DND-41 (cell line): Measurements from ENCODE around the gene GLCE.

Experiments
- ATAC-seq: fragments of 200-7000 bp; cut with Tn5 transposase; 3 replicates; pipeline ENCODE4 v1.9.1; 2021; ENCODE audit warnings: low read depth; ENCODE audit not compliant: insufficient read depth
- DNase-seq: peaks from one replicate; pipeline ENCODE4 v3.0.0-alpha.2; 2020
- H2AFZ ChIP-seq: 2 replicates; pipeline ENCODE4 v1.6.0; 2012; ENCODE audit warnings: low read depth, low read length
- H3K27ac ChIP-seq: 2 replicates; pipeline ENCODE4 v1.5.1; 2012; ENCODE audit warnings: low read length, inconsistent platforms
- H3K27me3 ChIP-seq: fragments of 200-600 bp; sonication (generic); 2 replicates; pipeline ENCODE4 v1.6.0; 2012; ENCODE audit warnings: low read length, mild to moderate bottlenecking, inconsistent platforms; ENCODE audit not compliant: insufficient read depth, poor library complexity
- H3K36me3 ChIP-seq: 2 replicates; pipeline ENCODE4 v1.5.1; 2012; ENCODE audit warnings: low read length, inconsistent platforms; ENCODE audit not compliant: insufficient read depth
- H3K4me1 ChIP-seq: 2 replicates; pipeline ENCODE4 v1.5.1; 2012; ENCODE audit warnings: mild to moderate bottlenecking, low read length; ENCODE audit not compliant: insufficient read depth
- H3K4me2 ChIP-seq: 2 replicates; pipeline ENCODE4 v1.6.0; 2012; ENCODE audit warnings: mild to moderate bottlenecking, moderate library complexity, low read length, inconsistent platforms; ENCODE audit not compliant: insufficient read depth
- H3K4me3 ChIP-seq, 2 experiments: fragments of 200-600 bp in 1 of 2; shearing (Covaris generic) in 1 of 2; 2 replicates each; pipeline ENCODE4 v1.5.1; 2012 to 2016; ENCODE audit warnings: inconsistent platforms in 2 of 2, low read length in 2 of 2, mild to moderate bottlenecking in 2 of 2, low read depth in 1 of 2, moderate library complexity in 1 of 2
- H3K79me2 ChIP-seq: 2 replicates; pipeline ENCODE4 v1.6.0; 2012; ENCODE audit warnings: low read length, inconsistent platforms; ENCODE audit not compliant: insufficient read depth
- H3K9ac ChIP-seq: 2 replicates; pipeline ENCODE4 v1.6.0; 2012; ENCODE audit warnings: low read depth, mild to moderate bottlenecking, inconsistent platforms, low read length, moderate library complexity
- H3K9me3 ChIP-seq: 2 replicates; pipeline ENCODE4 v1.5.1; 2012; ENCODE audit warnings: low read length, moderate library complexity, mild to moderate bottlenecking, inconsistent platforms; ENCODE audit not compliant: insufficient read depth, severe bottlenecking
- H4K20me1 ChIP-seq: 2 replicates; pipeline ENCODE4 v1.6.0; 2012; ENCODE audit warnings: low read length; ENCODE audit not compliant: insufficient read depth
- CTCF ChIP-seq: IDR thresholded peaks from 2 replicates; pipeline ENCODE4 v1.5.1; 2012; ENCODE audit warnings: borderline replicate concordance, low read length, moderate library complexity, mild to moderate bottlenecking; ENCODE audit not compliant: poor library complexity, severe bottlenecking; ENCODE audit errors: extremely low read depth
- EZH2 ChIP-seq: IDR thresholded peaks from 3 replicates; pipeline ENCODE4 v1.6.1; 2012; ENCODE audit warnings: borderline replicate concordance, low read depth, mild to moderate bottlenecking, moderate library complexity, low read length, inconsistent platforms; ENCODE audit not compliant: severe bottlenecking

GLCE gene

DNA sequence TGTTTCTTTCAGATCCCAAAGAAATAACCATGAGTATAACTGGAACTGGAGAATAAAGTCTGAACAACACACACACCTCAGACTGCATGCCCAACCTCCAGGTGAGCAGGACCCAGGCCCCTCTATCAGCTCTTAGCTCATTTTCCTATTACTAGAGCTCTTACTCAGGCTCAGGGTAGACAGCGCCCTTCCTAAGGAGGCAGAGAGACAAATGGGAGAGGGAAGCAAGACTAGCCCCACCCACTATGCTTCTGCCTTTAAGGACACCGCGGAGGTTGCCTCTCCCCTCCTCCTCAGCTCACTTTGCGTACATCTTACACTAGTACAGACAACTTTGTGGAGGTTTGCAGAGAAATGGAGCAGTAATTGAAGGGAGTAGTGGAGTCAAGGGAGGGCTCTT, 44.0 kb upstream of the GLCE start:
- no peaks in the 10 kb centered on the region for H3K36me3 ChIP-seq
- ATAC-seq, result no peak

GRCh38 chr15:69117431-69117871, 43.0 kb upstream of the GLCE start:
- no peaks in the 10 kb centered on the region for H3K4me1 ChIP-seq
- H3K9ac ChIP-seq, result no peak overlapping the region
- ATAC-seq, result no peak
- DNase-seq, result no peak
- no peak overlapping the region for H3K27ac ChIP-seq
- no peaks in the 10 kb centered on the region for H3K36me3 ChIP-seq
- no peaks in the 10 kb centered on the region for H3K9me3 ChIP-seq
- TF ChIP-seq CTCF (no peak), EZH2 (no peak)
- H3K79me2 ChIP-seq, result no peaks in the 10 kb centered on the region
- no peaks in the 10 kb centered on the region for H4K20me1 ChIP-seq
- H3K4me3 ChIP-seq, result no peak overlapping the region
- peaks cover 9% of the 10 kb centered on the region for H3K27me3 ChIP-seq
- H2AFZ ChIP-seq, result no peak overlapping the region
- H3K4me2 ChIP-seq, result no peak overlapping the region

More for the DNA sequence above, 44.0 kb upstream of the GLCE start:
- Histone ChIP-seq H3K79me2 (no peaks in the 10 kb centered on the region), H3K4me3 (no peak overlapping the region), H2AFZ (no peak overlapping the region), H3K9me3 (no peaks in the 10 kb centered on the region), H3K4me1 (no peaks in the 10 kb centered on the region), H3K27ac (no peak overlapping the region), H3K4me2 (no peak overlapping the region), H3K27me3 (peaks cover 9% of the 10 kb centered on the region), H3K9ac (no peak overlapping the region), H4K20me1 (no peaks in the 10 kb centered on the region)
- TF ChIP-seq EZH2, result no peak
- no peak for TF ChIP-seq CTCF
- DNase-seq, result no peak

DNA sequence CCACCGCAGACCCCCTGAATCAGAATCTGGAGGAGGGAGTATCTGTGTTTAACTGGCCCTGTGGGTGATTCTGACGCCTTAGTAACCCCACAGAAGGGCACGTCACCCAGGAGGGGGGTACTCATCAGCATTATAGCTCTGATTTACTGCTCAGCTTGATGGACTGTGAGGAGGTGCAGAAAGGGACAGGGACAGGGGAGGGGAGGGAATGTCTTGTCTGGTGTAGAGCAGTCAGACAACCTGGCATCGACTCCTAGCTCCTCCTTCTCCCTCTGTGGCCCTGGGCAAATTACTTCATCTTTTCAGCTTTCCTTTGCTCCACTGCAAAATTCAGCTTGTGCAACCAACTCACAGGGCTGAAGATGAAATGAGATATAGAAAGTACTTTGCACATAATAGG, 42.3 kb upstream of the GLCE start:
- TF ChIP-seq CTCF (no peak), EZH2 (no peak)
- Histone ChIP-seq H3K9ac (no peak overlapping the region), H3K4me1 (no peaks in the 10 kb centered on the region), H4K20me1 (no peaks in the 10 kb centered on the region), H3K4me3 (no peak overlapping the region), H3K27ac (no peak overlapping the region), H3K79me2 (no peaks in the 10 kb centered on the region), H3K36me3 (no peaks in the 10 kb centered on the region), H3K4me2 (no peak overlapping the region), H3K27me3 (peaks cover 9% of the 10 kb centered on the region), H2AFZ (no peak overlapping the region), H3K9me3 (no peaks in the 10 kb centered on the region)
- DNase-seq (no peak), ATAC-seq (no peak)

- peaks cover 9% of the 10 kb centered on the region for H3K27me3 ChIP-seq
Measured at GRCh38 chr15:69119001-69119400, 41.4 kb upstream of the GLCE start.

More at GRCh38 chr15:69119001-69119400, 41.4 kb upstream of the GLCE start:
- H3K9me3 ChIP-seq, result no peaks in the 10 kb centered on the region
- H3K79me2 ChIP-seq, result no peaks in the 10 kb centered on the region
- H3K4me2 ChIP-seq, result no peak overlapping the region
- H2AFZ ChIP-seq, result no peak overlapping the region
- H3K4me3 ChIP-seq, result no peak overlapping the region
- H3K36me3 ChIP-seq, result no peaks in the 10 kb centered on the region
- DNase-seq (no peak), ATAC-seq (no peak)
- no peaks in the 10 kb centered on the region for H4K20me1 ChIP-seq
- H3K4me1 ChIP-seq, result no peaks in the 10 kb centered on the region
- no peak overlapping the region for H3K27ac ChIP-seq
- H3K9ac ChIP-seq, result no peak overlapping the region
- TF ChIP-seq CTCF, result no peak
- no peak for TF ChIP-seq EZH2
